HG02623 (cell line): ENCODE data around the gene ADCY10.

Source experiments
- ATAC-seq: cut with Tn5 transposase; IDR thresholded peaks from one replicate; pipeline ENCODE4 v1.9.1; 2021; ENCODE audit warnings: moderate library complexity; ENCODE audit not compliant: unreplicated experiment

Gene ADCY10

DNA sequence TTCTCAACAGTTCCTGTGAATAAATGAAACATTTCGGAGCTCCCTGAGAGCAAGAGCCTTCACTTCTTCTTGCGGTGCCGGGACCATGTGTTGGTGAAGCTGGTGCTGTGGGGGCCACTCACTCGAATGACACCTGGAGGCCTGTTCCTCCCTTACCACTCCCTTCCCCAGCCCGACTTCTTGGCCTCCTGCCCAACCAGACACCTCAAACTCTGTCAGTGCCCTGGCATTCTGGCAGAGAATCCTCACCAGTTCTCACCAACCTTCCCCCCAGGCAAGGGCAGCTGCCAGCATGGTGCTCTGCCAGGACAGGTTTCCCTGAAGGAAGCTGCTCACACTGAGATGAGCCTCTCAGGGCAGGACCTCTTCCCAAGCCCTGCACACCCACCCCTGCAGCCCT is 123.8 kb downstream of the ADCY10 start:
- ATAC-seq = no peak

DNA sequence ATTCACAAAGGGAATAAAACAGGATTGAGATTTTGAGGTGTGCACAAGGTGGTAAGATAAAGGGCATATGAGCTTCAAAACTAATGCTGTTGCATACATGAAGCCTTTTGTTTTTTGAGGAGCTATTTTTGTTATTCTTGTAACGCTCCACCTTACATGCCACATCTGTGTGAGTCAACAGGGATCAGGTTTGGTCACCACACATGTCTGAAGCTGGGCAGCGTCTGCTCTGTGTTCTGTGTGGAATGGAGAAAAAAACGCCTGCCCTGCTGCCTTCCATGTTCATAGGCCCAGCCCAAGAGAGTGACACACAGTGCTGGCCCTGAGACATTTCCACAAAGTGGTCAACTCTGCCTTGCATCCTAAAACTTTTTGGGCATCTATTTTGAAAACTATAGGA is 124.4 kb downstream of the ADCY10 start:
- no peak for ATAC-seq

DNA sequence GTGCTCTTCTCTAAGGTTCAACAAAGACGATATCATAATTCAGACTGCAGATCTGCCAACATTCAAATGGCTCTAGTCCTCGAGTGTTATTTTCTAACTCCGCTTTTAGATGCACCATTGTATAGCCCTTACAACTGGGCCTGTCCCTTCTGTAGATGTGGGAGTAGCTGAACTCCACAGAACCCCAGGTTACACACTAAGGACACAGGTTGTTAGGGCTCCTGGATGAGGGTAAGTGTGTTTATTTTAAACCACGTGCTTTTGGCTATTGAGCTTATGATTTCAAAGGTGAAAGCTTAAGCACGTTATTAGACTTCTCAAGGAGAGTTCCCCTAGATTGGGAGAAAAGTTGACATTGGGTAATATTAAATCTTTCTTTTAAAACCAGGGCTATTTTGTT is 127.4 kb downstream of the ADCY10 start:
- ATAC-seq = no peak

DNA sequence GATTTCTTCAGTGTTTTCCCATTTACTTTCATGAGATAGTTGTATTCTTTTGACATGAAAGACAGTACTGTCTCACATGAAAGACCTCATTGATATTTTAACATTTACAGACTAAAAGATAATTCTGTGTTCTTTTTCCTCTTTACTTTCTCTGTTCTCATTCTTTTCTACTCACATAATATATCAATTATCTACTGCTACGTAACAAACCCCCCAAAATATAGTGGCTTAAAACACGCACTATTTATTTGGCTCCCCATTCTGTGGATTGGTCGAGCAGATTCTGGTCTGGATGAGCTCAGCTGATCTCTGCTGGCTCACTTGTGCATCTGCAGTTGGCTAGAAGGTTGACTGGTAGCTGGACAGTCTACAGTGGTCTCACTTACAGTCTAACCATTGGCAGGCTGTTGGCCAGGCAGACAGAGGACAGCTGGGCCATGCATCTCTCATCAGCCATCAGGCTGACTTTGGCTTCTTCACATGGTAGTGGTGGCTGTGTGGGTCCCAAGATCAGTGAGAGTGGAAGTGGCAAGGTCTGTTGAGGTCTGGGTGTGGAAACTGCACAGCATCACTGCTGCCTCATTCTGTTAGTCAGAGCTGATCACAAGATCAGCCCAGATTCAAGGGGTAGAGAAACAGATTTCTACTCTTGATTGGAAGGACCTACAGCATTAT is 128.9 kb downstream of the ADCY10 start:
- ATAC-seq = no peak

DNA sequence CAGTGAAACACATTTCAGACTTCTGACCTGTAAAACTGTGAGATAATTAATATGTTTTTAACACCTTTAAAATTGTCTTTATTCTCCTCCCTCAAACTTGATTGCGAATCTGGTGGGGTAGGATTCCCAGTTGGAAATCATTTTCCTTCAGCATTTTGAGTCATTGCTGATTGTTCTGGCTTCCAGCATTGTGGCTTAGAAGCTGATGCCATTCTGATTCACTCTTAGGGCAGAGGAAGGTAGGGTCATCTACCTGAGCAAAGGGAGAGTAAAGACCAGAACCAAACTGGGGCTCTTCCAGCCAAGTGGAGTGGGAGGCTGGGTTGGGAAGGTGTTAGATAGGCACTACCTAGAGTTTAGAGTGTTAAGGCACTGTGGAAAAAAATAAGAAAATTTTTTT is 131.0 kb downstream of the ADCY10 start:
- ATAC-seq = no peak

DNA sequence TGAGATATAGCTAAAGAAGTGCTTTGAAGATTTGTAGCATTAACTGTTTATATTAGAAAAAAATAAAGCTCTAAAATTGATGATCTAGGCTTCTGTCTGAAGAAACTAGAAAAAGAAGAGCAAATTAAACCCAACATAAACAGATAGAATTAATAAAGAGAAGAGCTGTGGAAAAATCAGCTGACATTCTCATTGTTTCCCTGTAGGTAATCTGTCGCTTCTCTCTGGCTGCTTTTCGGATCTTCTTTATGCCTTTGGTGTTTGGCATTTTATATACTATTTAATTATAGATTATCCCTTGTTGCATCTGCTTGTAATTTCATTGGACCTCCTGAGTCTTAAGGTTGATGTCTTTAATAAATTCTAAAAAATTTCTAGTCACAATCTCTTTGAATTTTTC is 132.4 kb downstream of the ADCY10 start:
- no peak for ATAC-seq

DNA sequence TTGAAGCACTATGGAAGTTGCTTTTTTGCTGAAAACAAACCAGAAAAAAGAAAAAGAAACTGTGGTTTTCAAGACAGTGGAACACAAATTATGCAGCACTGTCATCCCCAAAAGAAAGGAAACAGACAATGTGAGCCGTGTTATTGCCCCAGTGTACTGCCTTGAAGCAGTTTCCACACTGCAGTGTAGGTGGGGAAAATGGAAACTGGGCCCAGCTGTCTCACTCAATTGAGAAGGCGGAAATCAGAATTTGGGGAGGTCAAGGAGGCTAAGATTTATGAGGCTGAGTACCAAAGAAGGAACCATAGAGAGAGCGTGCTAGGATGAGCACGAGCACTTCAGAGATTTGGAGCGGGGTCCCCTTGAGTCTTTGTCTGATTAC is 136.7 kb downstream of the ADCY10 start:
- no peak for ATAC-seq

DNA sequence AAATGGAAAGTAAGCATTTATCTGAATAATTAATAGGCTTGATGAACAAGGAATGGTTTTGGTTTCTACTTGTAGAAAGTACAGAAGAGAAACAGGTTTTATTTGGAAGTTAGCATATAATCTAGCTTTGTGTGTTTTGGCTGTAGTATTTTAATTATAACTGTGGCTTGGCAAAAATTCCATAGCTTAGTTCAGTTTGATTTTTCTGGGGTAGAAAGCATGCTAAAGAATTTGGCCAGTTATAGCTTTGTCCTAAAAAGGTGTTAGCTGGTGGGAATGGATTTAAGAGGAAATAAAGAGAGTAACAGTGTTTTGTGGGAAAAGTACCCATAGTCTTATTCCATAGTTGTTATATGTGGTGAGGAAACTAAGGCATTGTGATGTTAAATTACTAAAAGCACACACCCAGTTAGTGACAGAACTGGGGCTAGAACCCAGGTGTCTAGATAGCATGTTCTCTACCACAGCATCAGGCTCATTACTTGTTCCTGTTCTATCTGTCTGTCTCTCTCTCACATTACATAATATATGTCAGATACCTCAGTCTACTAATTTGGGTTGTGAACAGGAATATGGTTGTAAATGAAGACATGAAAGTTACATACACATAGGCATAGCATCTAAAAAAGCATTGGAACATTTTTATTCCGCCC is 137.2 kb downstream of the ADCY10 start:
- no peak for ATAC-seq

DNA sequence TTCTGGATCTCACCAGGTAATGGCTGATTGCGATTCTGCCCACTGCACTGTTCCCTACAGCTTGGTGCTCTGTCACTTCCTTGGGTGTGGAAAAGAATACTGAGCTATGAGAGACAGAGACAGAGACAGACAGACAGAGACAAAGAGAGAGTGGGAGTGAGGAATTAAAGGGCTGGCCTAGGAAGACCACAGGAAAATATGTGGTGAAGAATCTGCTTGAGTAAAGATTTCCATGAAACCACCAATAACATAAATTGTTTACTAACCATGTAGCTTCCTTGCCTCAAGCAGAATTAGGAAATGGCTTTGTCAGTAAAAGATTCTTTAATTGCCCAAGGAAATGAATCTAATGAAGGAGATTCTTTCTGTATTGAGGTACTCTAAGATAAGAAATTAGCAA is 137.8 kb downstream of the ADCY10 start:
- ATAC-seq = no peak

DNA sequence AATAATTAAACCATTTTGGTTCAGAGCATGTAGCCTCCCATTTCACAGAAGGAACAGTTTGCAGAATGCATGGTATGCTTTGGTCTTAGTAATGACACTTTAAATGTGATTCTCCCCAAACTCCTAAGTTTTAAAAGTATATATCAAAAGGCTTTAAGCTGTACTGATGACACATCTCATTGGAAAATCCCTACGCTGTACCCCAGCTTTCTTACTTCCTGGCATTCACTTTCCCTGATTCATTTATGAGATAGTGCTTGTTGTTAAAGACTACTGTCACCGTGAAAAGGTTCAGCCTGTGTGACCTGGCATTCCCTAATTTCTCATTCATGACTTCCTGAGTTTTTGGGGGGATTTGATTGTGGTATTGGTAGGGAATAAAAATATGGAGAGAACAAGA is 138.8 kb downstream of the ADCY10 start:
- ATAC-seq = no peak

DNA sequence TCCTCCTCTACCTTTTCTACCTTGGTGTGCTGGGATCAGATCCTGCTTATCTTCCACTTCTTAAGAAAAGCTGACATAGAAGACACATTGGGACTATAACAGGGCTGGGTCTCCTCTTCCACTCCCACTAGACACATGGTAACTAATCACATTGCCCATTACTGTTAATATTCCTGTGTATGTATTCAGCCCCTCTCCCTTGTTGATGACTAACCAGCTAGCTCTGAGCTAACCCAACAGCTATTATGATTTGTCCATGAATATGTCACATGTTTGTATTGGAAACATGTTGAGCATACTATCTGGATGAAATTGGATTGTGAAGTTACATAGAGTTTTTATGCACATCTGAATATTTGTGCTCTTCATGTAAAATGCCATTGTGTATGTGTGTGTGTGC is 139.2 kb downstream of the ADCY10 start:
- no peak for ATAC-seq

DNA sequence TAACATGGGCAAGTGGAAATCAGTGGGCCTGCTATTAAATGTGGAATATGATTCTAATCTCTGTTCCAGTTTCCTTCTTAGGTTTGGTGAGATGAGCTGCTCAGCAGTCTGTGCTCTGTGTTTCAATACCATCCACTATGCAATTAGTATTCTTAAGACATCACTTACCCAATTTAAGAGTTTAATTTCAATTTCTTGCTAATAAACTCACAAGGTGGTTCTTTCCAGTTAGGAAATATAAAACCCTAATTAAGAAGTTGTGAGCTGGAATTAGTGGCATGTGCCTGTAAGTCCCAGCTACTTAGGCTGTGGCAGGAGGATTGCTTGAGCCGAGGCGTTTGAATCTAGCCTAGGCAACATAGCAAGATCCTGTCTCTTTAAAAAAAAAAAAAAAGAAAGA is 140.4 kb downstream of the ADCY10 start:
- no peak for ATAC-seq

DNA sequence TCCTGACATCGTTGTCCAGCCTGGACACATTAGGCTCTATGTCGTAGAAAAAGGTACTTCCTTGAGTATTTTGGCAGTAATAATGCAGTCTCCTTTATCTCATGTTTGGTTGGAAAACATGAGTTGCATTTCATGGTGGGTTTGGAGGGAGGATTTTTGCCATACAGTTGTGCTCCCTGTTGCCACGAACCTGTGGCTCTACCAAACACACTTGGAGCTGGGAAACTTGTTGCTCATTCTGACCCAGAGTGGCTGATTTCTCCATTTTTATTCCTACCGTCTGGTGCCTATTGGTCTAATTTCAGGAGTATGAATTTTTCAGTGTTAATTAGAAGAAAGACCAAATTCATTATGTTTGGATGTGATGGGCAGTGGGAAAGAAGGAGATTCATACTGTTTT is 141.5 kb downstream of the ADCY10 start:
- ATAC-seq = no peak

DNA sequence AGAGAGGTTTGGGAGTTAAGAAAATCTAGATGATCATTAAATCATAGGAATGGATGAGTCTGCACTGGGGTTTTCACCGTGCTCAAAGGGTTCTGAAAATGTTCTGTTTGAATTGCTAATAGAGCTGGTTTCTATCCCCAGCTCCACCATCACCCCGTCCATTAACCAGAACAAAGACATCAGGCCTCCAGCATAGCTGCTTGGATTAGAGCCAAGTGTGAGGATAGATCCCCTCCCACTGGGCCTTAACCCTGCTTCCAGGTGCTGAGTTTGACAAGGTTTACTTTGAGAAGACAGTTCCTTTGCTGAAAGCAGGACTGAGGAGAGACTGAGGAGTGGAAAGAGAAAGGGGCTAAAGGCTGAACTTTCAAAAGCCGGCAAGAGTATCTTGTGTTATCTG is 143.8 kb downstream of the ADCY10 start:
- no peak for ATAC-seq

DNA sequence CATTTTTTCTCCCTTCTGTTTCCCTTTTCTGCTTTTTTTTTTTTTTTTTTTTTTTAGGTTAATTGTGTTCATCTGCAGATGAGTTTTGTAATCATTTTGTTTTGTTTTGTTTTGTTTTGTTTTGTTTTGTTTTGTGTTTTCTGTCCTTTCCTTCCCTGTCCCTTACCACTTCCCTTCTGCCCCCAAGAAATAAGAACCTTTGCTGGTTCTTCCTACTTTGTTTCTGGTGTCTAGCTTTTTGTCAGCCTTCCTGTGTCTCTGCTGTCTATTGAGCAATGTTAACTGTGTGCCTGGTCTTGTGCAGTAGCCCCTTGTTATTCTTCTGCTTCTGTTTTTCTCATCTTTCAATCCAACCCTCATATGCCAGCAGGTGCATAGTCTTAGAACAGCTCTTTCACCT is 146.2 kb downstream of the ADCY10 start:
- no peak for ATAC-seq

DNA sequence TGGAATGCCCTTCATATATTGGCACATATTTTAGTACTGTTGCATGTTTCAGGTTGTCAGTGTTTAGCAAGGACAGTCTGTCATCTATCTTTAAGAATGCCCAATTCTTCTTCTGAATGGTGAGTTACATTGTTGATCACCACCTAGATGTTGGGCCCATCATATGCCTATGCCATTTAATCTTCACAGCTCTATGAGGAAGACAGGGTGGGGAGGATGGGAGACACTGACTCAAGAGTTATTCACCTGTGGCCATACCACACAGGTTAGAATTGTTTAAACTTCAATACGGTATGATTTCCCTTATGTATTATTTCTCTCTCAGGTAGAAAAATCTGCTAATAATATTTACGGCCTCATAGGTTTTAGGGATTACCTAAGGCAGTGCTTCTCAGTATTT is 147.4 kb downstream of the ADCY10 start:
- ATAC-seq = no peak

DNA sequence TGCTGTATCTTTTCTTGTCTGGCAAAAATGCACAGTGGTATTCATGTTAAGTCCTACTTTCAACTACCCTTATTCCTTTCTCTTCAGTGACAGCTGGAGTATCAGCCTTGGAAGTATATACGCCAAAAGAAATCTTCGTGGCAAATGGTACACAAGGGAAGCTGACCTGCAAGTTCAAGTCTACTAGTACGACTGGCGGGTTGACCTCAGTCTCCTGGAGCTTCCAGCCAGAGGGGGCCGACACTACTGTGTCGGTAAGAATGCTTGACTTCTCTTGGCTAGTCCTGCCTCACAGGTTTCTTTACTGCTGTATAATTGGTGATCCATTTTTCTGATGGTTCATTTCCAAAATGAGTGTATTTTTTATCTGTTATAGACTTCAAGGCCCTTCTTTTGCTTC is 148.4 kb downstream of the ADCY10 start:
- no peak for ATAC-seq

DNA sequence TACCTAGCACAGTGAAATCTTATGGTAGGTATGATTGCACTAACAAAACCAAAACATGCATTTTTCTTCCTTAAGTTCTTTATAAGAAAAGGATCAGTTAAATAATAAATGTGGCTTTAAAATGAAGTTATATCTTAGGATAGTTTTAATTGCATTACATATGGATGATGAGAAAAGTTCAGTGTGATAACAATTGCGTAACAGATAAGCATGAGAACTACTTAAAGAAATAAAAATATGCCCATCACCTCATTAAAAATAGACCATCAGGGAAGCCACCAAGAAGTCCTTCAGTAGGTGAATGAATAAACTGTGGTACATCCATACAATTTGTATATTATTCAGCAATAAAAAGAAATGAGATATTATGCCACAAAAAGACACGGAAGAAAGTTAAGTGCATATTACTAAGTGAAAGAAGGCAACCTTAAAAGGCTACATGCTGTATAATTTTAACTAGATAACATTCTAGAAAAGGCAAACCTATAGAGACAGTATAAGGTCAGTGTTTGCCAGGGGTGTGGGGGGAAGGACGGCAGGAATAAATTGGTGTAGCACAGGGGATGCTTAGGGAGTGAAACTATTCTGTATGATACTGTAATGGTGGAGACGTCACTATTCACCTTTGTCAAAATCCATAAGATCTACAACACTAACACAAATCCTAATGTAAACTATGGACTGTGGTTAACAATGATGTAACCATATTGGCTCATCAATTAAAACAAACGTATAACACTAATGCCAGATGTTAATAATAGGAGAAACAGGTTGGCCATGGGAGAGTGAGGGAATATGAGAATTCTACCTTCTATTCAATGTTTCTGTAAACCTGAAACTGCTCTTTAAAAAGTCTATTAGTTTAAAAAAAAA is 149.2 kb downstream of the ADCY10 start:
- no peak for ATAC-seq

DNA sequence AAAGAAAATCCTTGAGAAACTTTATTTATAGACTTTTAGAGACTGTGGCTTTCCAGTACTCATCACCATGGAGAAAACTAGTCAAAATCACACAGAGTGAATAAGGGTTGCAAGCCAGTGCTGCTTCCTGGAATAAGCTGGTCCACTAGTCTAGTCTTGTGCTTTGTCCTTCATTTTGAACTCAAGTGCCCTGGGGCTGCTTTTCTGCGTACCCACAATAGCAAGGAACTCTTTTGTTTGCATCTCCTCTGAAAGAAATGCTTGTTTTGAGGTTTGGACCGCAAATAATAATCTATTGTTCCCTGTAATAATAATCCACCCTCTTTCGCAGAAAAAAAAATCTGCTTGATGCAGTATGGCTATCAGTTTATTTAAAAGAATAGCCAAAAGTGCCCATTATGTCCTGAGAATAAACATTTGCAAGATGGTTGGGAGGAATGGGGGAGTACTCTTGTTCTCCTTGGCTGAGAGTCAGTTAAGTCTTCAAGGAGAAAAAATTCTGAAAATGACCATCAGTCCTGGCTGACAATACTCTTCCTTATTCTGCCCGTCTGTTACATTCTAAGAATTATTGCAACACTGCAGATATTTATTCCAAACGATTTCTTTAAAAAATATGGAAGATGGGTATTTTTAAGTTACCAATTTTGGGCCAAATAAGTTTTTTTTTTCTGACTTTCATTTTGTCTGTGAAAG is 150.3 kb downstream of the ADCY10 start:
- ATAC-seq = no peak

DNA sequence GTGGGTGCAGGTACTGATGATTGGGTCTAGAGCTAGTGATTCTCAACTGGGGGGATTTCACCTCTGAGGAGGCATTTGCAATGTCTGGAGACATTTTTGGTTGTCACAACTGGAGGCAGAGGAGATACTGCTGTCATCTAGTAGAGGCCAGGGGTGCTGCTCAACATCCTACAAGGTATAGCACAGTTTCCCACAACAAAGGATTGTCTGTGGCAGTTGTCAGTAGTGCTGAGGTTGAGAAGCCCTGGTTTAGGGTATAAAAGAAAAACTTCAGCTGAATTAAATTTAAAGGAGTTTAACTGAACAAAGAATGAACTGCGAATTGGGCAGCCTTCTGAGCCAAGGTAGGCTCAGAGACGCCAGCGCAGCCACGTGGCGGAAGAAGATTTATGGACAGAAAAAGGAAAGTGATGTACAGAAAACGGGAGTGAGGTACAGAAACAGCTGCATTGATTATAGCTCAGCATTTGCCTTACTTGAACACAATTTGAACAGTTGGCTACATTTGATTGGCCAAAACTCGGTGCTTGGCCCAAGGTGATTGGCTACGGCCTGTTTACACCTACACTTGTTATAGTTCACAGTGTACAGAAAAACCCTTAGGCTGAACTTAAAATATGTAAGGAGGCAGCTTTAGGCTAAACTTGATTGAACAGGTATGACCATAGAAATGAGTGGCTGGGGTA is 151.7 kb downstream of the ADCY10 start:
- ATAC-seq = no peak

DNA sequence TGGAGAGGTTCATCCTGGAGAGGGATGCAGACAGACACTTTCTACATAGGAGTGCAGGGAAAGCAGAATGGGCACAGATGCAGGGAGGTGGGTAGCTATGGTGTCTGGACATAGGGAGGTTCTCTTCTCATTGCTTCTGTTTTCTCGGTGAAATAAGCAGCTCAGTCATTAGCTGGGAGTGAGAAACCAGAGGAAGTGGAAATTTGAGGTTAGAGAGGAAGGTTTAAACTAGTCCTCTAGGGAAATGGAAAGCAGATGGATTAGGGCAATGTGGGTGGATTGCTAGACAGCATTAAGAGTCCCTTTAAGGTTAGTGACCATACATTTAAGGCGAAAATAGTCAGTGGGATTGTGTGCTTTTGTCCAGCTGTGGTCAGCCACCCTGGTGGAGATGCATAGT is 152.5 kb downstream of the ADCY10 start:
- ATAC-seq = no peak
